ENCODE measurements around the gene CSK.
"Not testable (repeated sequence)": the region's sequence is repeated elsewhere in the genome, so short reads cannot be mapped to it uniquely, and the experiment has no call there.

Gene CSK

DNA sequence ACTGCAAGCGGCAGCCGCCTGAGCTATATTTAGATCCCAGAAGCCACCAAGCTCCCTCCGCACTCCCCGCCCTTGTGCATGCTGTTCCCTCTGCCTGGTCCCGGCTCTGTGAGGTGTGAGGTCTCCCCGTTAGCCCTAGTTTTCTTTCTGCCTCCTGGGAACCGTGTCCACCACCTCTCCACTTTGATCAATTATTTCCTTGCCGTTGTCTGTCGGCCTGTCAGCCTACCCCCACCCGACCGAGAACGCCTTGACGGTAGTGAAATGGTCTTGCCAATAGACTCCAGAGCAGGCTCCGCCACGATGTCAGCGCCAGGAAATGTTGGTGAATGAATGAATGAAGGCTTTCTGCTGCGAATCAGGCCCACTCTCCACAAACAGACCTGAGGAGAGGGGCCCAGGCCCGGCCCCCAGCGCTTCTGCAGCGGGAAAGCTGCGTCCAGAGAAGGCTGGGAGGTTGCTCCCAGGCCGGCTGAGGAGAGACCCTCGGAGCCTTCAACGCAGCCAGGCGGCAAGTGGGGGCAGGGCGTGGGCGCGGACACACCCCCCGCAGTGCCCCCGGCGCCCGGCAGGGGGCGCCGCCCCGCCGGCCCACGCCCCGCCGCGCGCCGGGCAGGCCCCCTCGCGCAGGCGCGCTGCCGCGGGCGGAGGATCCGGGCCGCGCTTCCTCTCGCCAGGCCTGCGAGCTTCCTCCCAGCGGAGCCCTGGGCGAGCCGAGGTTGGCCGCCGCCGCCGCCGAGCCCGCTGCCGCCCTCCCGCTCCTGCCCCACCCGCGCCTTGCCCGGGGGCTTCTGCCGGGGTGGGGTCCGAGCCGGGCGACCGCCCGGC, at the start of gene CSK:
CSK (plus strand) TSS at position 650 of the 828 bp plus-strand sequence. CDS start 16,218 bp downstream, outside the sequence.
- DNase-seq (ENCODE audit: low read depth) = peak; percentile 52

DNA sequence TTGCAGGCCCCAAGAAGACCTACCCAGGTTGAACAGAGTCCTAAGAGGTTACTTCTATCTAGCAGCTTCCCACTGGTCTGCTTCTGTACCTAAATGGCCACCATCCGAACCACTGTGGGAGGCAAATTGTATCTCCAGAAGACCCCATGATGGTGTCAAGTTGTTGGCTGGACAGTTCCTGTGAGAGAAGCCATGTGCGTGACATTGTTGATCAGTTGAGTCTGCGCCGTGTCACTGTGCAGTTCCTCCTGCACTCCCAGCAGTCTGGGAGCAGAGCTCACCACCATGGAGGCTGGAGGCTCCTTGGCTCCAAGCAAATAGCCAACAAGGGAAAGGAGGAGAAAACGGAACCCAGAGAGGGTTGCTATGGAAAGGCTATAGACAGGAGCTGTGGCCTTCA, 49.0 kb upstream of the CSK start:
- no peak for DNase-seq (ENCODE audit: low read depth)

DNA sequence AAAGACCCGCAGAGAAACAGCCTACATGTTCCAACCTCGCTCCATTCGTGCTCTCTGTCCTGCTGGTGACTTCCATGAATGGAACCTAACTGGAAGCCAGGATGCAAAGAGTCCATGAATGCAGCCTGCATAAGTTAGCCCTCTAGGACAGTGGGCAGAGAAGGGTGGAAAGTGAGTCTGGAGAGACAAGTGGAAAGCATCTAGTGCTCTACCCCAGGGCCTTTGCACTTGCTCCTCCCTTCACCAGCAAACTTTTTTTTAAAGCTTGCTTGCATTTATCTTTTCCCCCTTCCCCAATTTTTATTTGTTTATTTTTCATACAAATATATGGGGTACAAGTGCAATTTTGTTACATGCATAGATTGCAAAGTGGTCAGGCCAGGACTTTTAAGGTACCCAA, 48.6 kb upstream of the CSK start:
- no peak for DNase-seq (ENCODE audit: low read depth)

DNA sequence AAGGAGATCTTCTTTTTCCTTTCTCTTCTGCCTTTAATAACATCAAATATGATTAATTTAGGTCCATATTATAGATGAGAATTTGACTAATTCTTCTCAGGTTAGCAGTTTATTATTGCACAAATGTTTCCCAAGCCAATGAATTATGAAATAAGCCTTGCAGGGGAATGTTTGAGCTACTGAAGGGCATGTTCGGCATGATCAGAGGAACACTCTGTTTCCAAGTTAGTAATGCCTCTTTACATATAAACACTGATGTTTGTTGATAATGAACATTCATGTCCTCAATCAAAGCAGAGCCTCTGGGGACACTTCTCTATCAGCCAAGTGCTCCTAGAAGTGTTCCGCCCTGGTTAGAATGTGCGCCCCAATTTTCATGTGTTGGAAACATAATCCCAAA, 46.6 kb upstream of the CSK start:
- no peak for DNase-seq (ENCODE audit: low read depth)

DNA sequence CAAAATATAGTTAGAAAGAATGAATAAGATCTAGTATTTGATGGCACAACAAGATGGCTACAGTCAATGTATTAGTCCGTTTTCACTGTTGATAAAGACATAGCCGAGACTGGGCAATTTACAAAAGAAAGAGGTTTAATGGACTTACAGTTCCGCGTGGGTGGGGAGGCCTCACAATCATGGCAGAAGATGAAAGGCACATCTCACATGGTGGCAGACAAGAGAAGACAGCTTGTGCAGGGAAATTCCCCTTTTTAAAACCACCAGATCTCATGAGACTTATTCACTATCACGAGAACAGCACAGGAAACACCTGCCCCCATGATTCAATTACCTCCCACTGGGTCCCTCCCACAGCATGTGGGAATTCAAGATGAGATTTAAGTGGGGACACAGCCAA, 43.6 kb upstream of the CSK start:
- not testable (repeated sequence) for DNase-seq (ENCODE audit: low read depth)

DNA sequence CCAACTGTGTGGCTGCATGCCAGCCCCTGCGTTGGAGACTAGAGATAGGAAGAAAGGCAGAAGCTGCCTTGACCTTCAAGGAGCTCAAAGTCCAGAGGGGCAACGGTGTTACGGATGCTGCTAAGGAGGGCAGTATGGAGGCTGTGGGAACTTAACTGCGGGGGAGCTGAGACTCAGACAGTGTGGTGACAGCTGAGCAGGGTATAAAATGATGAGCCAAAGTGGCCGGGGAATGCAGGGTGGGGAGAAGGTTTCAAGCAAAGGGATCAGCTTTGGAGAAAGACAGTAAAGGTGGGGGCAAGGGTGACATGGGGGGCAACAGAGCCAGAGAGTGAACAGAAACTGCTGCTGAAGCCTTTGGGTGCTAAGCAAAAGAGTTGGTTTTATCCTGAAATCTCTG, 39.5 kb upstream of the CSK start:
- DNase-seq (ENCODE audit: low read depth) = no peak

DNA sequence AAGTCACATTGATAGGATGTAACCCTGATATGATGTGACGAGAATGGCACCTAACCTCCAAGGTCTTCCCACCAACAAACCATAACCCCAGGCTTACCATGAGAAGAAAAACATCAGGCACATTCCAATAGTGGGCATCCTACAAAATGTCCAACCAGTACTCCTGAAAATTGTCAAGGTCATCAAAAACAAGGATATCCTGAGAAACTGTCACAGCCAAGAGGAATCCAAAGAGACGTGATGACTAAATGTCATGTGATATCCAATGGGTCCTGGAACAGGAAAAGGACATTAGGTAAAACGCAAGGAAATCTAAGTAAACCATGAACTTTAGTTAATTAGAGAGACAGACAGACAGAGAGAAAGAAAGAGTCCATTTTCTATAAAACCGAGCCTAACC, 35.5 kb upstream of the CSK start:
- DNase-seq (ENCODE audit: low read depth) = no peak

DNA sequence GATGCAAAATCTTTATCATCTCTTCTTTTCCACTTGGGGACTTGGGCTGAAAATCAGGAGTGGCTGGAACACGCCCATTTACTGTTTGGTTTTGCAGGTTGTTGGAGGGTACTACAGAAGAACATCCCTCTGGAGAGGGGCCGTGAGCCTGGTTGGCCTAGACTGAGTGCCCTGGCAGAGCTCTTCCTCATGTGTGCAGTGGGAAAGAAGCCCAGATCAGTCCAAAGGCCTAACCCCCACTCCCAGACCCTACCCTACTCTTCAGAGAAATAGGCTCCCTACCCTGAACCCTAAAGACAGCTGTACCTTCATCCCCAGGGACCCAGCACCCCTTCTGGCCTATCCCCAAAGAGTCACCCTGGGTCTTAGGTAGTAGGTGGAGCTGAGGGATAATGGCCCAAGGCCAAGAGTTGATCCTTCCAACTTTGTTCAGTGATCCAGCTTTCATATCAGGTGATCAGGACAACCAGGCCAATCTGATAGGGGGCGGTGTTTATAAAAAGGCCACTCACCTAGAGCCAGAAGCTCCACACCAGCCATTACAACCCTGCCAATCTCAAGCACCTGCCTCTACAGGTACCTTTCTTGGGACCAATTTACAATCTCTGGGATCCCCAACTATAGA, 33.4 kb upstream of the CSK start, which contains the start of gene CYP1A2:
CYP1A2 (plus strand) TSS at position 524 of the 625 bp plus-strand sequence. CDS start 894 bp downstream, outside the sequence.
- no peak for DNase-seq (ENCODE audit: low read depth)

DNA sequence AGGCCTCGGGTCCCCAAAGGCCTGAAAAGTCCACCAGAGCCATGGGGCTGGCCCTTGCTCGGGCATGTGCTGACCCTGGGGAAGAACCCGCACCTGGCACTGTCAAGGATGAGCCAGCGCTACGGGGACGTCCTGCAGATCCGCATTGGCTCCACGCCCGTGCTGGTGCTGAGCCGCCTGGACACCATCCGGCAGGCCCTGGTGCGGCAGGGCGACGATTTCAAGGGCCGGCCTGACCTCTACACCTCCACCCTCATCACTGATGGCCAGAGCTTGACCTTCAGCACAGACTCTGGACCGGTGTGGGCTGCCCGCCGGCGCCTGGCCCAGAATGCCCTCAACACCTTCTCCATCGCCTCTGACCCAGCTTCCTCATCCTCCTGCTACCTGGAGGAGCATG, 32.0 kb upstream of the CSK start:
- no peak for DNase-seq (ENCODE audit: low read depth)

DNA sequence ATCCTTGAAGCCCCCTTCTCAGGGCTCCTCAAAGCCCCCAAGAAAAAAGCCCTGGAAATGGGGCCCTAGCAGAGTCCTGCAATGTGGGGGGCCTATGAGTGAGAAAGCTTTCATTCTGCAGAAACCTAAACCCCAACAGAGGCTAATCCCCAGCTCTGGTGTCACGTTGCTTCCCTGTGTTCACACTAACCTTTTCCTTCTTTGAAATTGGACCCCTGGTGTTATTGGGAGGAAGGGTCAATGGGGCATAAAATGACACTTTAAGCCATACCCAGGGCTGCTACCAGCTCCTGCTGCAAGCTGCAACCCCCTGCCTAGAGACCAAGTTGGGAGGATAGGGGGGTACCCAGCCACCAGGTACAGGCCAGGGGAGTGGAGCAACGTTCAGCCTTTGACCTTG, 31.1 kb upstream of the CSK start:
- no peak for DNase-seq (ENCODE audit: low read depth)

DNA sequence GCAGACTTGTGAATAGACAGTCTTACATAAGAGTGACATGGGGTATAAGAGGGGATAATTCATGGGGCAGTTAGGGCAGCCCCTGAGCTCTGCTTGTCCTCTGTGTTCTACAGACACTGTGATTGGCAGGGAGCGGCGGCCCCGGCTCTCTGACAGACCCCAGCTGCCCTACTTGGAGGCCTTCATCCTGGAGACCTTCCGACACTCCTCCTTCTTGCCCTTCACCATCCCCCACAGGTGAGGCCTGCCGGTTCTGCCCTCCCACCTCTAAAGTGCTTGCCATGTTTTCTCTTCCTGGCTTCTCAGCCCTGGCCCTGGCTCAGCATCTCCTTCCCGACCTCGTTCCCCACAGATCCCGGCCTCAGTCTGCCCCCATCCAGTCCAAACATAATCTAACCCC, 29.9 kb upstream of the CSK start:
- DNase-seq (ENCODE audit: low read depth) = no peak

DNA sequence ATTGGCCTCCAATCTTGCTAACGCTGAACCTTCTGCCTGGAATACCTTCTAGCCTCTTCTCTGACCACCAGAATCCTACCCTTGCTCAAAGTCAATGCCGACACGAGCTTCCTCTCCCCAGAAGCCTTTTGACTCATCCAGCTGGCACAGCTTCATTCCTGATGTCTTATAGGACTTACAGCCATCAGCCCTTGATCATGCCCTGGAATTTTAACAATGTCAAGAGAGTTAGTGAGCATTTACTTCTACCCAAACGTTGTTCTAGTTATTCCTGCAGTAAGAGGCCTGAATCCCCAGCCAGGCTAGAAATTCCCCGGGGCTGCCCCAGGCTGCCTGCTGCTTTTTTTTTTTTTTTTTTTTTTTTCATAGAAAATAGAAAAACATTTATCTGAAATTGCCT, 29.3 kb upstream of the CSK start:
- peak; percentile 28 for DNase-seq (ENCODE audit: low read depth)

DNA sequence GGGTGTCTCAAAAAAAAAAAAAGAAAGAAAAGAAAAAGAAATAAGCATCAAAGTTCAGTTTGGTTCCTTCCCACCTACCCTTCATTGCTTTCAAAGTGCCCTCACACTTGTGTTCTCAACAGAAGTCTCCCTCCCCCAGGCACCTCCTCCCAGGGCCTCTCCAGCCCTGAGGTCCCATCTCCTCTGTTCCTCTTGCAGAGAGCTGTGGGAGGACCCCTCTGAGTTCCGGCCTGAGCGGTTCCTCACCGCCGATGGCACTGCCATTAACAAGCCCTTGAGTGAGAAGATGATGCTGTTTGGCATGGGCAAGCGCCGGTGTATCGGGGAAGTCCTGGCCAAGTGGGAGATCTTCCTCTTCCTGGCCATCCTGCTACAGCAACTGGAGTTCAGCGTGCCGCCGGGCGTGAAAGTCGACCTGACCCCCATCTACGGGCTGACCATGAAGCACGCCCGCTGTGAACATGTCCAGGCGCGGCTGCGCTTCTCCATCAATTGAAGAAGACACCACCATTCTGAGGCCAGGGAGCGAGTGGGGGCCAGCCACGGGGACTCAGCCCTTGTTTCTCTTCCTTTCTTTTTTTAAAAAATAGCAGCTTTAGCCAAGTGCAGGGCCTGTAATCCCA, 27.2 kb upstream of the CSK start:
- DNase-seq (ENCODE audit: low read depth) = no peak

DNA sequence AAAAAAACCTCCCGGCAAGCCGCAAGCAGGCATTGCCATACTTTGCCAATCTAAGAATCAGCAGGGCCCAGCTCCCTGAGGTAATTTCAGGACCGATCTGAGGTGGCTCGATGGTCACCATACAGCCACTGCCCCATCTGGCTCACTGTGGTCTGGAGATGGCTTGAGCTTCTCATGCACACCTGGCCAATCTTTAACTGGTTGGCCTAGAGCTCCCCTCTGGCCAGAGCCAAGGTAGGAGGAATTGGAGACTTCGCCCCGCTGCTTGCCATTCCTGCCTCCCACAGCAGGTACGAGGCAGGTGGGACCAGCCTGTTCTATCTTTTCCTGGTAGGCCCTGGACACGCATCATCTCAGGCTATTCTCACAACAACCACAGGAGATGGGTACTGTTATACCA, 23.1 kb upstream of the CSK start:
- DNase-seq (ENCODE audit: low read depth) = no peak

DNA sequence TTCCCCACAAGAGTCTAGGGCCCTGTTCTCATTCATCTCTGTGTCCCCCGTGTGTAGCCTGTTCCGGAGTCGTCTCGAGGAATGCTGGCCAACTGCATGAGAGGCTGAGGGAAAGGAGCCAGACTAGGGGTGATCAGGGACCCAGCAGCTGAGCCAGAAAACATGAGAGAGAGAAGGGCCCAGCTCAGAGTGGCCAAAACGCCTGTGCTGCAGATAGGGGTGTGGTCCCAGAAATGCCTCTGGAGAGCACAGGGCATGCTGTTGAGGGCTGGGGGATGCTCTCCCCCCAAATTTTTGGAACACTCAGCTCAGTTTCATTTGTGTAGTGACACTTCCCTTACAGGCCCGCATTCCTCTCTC, 19.1 kb upstream of the CSK start:
- no peak for DNase-seq (ENCODE audit: low read depth)

DNA sequence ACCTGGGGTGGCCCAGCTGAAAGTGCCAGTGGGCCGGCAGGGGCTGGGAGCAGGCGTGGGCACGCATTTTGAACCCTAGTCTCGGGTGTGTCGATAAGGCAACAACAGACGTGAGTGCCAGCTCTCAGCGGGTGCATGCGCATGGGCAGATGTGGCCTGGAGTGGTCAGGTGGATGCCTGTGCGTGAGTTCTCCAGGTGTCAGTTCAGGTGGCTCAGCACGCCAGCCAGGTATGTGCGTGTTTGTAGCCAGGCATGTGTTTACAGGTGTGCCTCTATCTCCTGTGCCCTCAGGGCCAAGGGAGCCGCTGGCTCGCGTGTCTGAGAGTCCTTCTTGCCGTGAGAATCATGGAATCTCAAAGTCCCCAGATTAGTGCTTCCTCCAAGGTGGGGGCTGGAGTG, 18.5 kb upstream of the CSK start:
- no peak for DNase-seq (ENCODE audit: low read depth)

DNA sequence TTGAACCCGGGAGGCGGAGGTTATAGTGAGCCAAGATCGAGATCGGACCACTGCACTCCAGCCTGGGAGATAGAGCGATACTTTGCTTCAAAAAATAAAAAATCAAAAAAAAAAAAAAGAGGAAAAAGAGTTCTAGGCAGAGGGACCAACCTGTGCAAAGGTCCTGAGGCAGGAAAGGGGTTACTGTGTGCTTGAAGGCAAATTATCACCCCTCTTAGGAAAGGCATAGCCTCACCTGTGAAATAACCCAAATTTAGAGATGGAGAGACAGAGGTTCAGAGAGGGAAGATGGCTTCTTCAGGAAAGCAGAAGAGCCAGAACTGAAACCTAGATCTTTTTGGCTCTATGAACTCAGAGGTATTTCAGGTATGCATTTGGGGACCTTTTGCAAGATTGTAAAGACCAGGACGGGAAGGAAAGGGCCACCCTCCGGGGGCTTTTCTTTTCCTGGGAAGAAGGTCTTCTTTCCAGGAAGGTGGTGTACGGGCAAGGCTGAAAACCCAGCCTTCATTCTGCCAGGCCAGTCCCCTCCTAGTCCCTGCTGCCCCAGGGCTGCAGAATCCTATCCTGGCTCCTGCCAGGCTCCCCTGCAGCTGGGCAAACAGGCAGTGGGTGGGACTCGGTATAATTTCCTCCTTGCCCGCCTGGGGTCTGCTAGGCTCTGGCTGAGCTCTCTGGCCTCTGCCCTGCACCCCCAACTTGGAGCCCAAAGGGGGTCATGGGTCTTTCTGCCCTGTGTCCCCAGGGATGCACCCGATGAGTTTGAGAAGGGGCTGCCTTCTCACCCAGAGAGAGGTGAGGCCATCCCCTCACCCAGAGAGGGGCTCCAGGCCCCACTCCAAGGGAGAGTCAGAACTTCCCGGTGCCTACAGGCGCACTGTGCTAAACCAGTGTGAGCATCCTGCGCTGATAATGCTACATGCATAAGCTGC, 14.4 kb upstream of the CSK start:
- no peak for DNase-seq (ENCODE audit: low read depth)

DNA sequence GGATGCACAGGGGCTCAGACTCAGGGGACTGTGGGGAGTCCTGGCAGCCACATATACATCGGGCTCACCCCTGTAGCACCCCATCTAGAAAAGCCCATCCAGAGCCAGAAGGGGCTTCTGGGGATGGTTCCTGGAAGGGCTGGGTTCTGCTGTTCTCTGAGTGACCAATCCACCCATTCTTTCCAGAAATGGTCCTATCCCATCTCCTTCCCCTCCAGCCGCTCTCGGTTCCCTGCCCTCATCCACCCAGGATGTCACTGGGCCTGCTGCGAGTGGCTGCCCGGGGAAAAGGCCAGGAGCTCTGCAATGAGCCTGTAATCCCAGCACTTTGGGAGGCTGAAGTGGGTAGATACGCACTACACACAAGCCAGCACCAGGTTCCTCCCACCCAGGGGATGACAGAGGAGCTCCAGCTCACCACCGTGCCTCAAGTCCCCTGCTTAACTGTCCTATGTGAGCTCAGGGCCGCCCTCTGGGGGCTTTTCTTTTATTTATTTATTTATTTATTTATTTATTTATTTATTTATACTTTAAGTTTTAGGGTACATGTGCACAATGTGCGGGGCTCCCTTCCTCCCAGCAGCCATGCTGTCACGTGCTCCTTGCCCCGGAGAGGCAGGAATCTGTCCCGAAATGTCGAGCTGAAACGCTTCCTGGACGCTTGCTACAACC, 13.6 kb upstream of the CSK start:
- DNase-seq (ENCODE audit: low read depth) = no peak

DNA sequence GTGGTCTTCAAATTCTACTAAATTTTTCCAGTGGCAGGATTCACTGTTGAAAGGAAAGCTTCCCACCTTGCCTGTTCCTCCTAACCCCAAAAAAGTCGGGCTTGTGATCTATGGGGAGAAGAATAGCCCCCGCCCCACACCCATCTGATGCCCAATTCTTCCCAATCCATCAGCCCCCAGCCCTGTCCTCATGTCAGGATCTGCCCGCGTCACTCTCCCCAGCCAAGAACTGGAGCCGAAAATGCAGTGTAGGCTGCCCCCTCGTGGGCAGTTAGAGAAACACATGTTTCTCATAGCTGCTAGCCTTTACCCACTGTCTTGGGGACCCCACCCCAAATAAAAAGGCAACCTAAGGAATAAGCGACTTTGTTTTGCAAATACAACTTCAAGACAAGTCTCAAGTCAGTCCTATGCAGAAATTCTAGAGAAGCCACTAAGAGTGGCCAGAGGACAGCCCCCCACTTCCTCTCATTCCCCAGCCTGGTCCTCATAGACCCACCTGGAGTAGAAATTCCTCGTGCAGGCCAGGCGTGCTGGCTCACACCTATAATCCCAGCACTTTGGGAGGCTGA, 13.0 kb upstream of the CSK start:
- no peak for DNase-seq (ENCODE audit: low read depth)

DNA sequence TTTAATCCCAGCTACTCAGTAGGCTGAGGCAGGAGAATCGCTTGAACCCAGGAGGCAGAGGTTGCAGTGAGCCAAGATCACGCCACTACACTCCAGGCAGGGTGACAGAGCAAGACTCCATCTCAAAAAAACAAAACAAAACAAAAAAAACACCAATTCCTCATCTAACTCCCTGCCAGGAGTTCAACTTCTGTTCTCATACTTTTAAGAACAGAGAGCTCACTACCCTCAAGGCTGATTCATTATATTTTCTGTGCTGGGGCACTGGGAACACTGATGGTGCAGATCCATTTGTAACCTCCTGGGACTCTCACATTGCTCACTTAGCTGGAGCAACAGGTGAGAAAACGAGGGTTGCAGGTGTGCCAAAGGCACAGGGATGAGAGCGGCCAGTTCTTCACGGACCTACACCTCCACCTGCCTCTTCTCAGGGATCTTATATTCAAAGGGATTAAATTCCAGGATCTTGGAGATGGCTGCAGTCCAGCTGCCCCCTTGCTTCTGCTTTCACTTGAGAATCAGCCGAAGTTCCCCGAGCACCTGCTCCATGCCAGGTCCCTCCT, 12.3 kb upstream of the CSK start:
- no peak for DNase-seq (ENCODE audit: low read depth)

Data from stromal cell of bone marrow (primary cell).